HG02588 (cell line): Measurements from ENCODE around the gene LHX4.

Experiments used
- ATAC-seq: cut with Tn5 transposase; IDR thresholded peaks from one replicate; pipeline ENCODE4 v1.9.1; 2021; ENCODE audit warnings: mild to moderate bottlenecking, moderate library complexity; ENCODE audit not compliant: unreplicated experiment

LHX4 gene

GRCh38 chr1:180229483-180230415 is at the start of gene LHX4:
LHX4 (plus strand) TSS chr1:180230264; CDS start chr1:180230530, 266 bp downstream.
- ATAC-seq: peak; percentile 36

- no peak for ATAC-seq
Measured at GRCh38 chr1:180181048-180181447, 49.0 kb upstream of the LHX4 start.

- no peak for ATAC-seq
Measured at GRCh38 chr1:180181996-180182642, 47.9 kb upstream of the LHX4 start.

- no peak for ATAC-seq
Measured at GRCh38 chr1:180182643-180183311, 47.3 kb upstream of the LHX4 start.

GRCh38 chr1:180183426-180183825 is 46.6 kb upstream of the LHX4 start:
- ATAC-seq: no peak

GRCh38 chr1:180184041-180184440 is 46.0 kb upstream of the LHX4 start:
- no peak for ATAC-seq

GRCh38 chr1:180185281-180185680 is 44.8 kb upstream of the LHX4 start:
- ATAC-seq: no peak

- no peak for ATAC-seq
Measured at GRCh38 chr1:180185971-180186645, 44.0 kb upstream of the LHX4 start.

GRCh38 chr1:180186831-180187230 is 43.2 kb upstream of the LHX4 start:
- ATAC-seq: no peak

- no peak for ATAC-seq
Measured at GRCh38 chr1:180187626-180188025, 42.4 kb upstream of the LHX4 start.

GRCh38 chr1:180188091-180188506 is 42.0 kb upstream of the LHX4 start:
- no peak for ATAC-seq

GRCh38 chr1:180188684-180189175 is 41.3 kb upstream of the LHX4 start:
- ATAC-seq: no peak

GRCh38 chr1:180190091-180190490 is 40.0 kb upstream of the LHX4 start:
- ATAC-seq: no peak

GRCh38 chr1:180192172-180192571 is 37.9 kb upstream of the LHX4 start:
- ATAC-seq: no peak

- ATAC-seq: no peak
Measured at GRCh38 chr1:180193141-180194047, 36.7 kb upstream of the LHX4 start.

- no peak for ATAC-seq
Measured at GRCh38 chr1:180194048-180194425, 36.0 kb upstream of the LHX4 start.

- no peak for ATAC-seq
Measured at GRCh38 chr1:180194546-180195207, 35.4 kb upstream of the LHX4 start.

GRCh38 chr1:180195401-180195800 is 34.7 kb upstream of the LHX4 start:
- no peak for ATAC-seq

GRCh38 chr1:180195916-180196315 is 34.1 kb upstream of the LHX4 start:
- no peak for ATAC-seq
